ENCODE data around the gene SAMD1. TPM values are rescaled to one million over a fixed set of nuclear protein-coding genes. Genes with fewer than 3 reads are reported as not detected.

The SAMD1 gene
- total RNA-seq: 10 to 100 TPM; 10.8 to 15.4 (median 14.2) TPM

DNA sequence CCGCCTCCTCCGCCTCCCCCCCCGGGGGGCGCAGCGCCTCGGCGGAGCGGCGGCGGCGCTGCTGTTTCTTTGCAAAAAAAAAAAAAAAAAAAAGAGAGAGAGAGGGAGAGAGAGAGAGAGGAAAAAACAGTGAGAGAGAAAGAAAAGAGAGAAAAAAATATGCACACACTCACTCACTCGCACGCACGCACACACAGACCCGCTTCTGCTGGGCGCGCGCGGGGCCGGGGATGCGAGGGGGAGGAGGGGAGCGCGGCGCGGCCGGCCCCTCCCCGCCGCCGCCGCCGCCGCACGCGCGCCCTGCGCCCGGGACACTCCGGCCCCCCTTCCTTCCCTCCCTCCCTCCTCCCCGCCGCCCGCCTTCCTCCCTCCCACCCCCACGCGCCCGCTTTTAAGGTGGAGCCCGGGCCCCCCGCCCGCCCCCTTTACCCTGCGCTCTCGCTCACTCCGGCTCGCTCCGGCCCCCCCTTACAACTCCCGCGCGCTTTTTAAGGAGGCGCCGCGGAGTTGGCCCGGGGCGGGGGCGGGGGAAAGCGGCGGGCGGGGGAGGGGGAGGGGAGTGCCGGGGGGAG is at the start of gene SAMD1:
SAMD1 (minus strand) TSS at position 243 of the 572 bp plus-strand sequence.
- DNase-seq (ENCODE audit: low spot score in 2 of 2): peak; percentile 87 to 88
- no peak for TF ChIP-seq CTCF (IDR thresholded peaks at IDR 0.05)
- intact Hi-C loops (cut with DNase I; ENCODE audit: low total_unique reads): no loop called here
- Histone ChIP-seq H3K4me3 (peak within 1 kb of the TSS; percentile 69 to 90 (median 87)), H3K27ac (peak within 1 kb of the TSS; percentile 91 to 97), H3K27me3 (no peaks in the 10 kb centered on the region), H3K9me3 (peaks cover 8 to 11% of the 10 kb centered on the region in 2 donors), H3K36me3 (no peaks in the 10 kb centered on the region), H3K4me1 (no peaks in the 10 kb centered on the region)

DNA sequence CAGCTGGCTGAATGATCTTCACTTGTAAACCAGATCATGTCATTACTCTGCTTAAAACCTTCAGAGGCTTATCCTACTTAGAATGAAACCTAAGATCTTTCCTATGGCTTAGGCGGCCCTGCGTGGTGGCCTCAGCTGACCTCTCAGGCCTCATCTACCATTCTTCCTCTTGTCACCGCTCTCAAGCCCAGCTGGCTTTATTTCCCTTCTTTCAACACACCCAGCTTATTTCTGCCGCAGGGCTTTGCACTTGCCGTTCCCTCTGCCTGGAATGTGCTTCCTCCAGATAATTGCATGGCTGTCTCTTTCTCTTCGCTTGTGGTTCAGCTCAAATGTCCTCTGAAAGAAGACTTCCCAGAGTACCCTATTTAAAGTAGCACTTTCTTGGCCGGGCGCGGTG is 49.4 kb upstream of the SAMD1 start:
- intact Hi-C loops (cut with DNase I; ENCODE audit: low total_unique reads): no loop called here
- H3K9me3 ChIP-seq: no peaks in the 10 kb centered on the region
- TF ChIP-seq POLR2A (IDR thresholded peaks at IDR 0.05) (no peak), CTCF (IDR thresholded peaks at IDR 0.05) (no peak), POLR2AphosphoS5 (IDR thresholded peaks at IDR 0.05) (no peak)
- no peak overlapping the region for H3K4me3 ChIP-seq
- H3K27me3 ChIP-seq: no peaks in the 10 kb centered on the region
- H3K4me1 ChIP-seq: peaks cover 0 to 4% of the 10 kb centered on the region in 2 donors
- peak overlapping the region in 1 of 2 donors; percentile 40 for H3K27ac ChIP-seq
- DNase-seq (ENCODE audit: low spot score in 2 of 2): no peak
- H3K36me3 ChIP-seq: no peaks in the 10 kb centered on the region

- Histone ChIP-seq H3K9me3 (no peaks in the 10 kb centered on the region), H3K36me3 (no peaks in the 10 kb centered on the region), H3K27ac (peak overlapping the region; percentile 59 to 98), H3K27me3 (no peaks in the 10 kb centered on the region), H3K4me3 (no peak overlapping the region), H3K4me1 (peaks cover 0 to 4% of the 10 kb centered on the region in 2 donors)
- DNase-seq (ENCODE audit: low spot score in 2 of 2): no peak
- intact Hi-C loops (cut with DNase I; ENCODE audit: low total_unique reads): no loop called here
- TF ChIP-seq CTCF (IDR thresholded peaks at IDR 0.05) (no peak), POLR2AphosphoS5 (IDR thresholded peaks at IDR 0.05) (no peak), POLR2A (IDR thresholded peaks at IDR 0.05) (no peak)
Measured at GRCh38 chr19:14138576-14139265, 48.2 kb upstream of the SAMD1 start.

GRCh38 chr19:14136509-14137281 is 46.1 kb upstream of the SAMD1 start, which contains the start of gene ASF1B:
TSS of gene ASF1B (minus strand) at chr19:14136589. CDS start at chr19:14136456, 133 bp downstream.
- TF ChIP-seq POLR2A (IDR thresholded peaks at IDR 0.05): peak; percentile 33
- peak; percentile 79 to 96 (median 85) for TF ChIP-seq CTCF (IDR thresholded peaks at IDR 0.05)
- peak in 2 of 3 donors; percentile 80 to 91 for TF ChIP-seq POLR2AphosphoS5 (IDR thresholded peaks at IDR 0.05)
- H3K36me3 ChIP-seq: no peaks in the 10 kb centered on the region
- H3K27ac ChIP-seq: peak within 1 kb of the TSS; percentile 97 to 98
- DNase-seq (ENCODE audit: low spot score in 2 of 2): peak; percentile 99
- intact Hi-C loops (cut with DNase I; ENCODE audit: low total_unique reads): no loop called here
- no peaks in the 10 kb centered on the region for H3K27me3 ChIP-seq
- peak within 1 kb of the TSS; percentile 58 to 79 (median 76) for H3K4me3 ChIP-seq
- peaks cover 0 to 4% of the 10 kb centered on the region in 2 donors for H3K4me1 ChIP-seq
- H3K9me3 ChIP-seq: no peaks in the 10 kb centered on the region

All from breast epithelium (tissue), 4 donors.